Middle frontal gyrus (tissue), 1 donor: ENCODE data around the gene TTLL8.
A peak's percentile ranks its signal among the peaks of the same experiment; 100 is the strongest.

ENCODE experiments used
- DNase-seq: peaks from one replicate; pipeline ENCODE4 v3.0.0-alpha.2; 2015; ENCODE audit warnings: low spot score; ENCODE audit errors: extremely low spot score

Gene TTLL8

DNA sequence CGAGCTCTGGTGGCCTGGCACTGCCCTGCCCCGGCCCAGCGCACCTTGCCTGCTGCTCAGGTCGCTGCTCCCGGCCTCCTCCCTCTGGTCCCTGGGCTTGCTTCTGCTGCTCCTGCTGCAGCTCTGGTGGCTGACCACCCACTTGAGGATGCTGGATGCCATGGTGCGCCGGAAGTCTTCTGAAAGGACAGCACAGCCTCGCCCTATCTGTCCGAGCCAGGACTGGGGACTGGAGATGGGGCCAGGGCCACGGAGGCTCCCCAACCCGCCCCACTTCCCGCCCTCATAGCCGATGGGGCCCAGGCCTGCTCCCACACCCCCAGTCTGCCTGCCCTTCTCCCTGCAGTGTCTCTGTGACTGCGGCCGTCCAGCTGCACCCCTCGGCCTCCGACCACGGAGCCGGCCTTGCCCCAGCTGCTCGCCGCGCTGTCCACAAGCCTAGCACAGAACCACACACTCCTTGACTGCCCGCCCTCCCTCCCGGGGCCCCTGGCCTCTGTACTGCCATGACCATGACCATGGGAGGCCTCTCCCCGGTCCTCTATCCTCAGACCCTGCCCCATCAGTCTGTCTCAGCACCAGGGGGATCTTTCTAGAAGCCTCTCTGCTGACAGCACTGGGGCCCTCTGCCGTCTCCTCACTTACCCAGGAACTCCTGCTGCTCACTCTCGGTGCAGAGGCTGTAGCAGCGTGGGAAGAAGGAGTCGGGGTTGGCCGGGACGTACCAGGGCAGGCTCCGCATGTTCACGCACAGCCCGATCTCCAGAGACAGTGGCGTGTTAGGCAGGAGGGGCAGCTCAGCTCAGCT lies 12.7 kb downstream of the TTLL8 start:
- no peak for DNase-seq

DNA sequence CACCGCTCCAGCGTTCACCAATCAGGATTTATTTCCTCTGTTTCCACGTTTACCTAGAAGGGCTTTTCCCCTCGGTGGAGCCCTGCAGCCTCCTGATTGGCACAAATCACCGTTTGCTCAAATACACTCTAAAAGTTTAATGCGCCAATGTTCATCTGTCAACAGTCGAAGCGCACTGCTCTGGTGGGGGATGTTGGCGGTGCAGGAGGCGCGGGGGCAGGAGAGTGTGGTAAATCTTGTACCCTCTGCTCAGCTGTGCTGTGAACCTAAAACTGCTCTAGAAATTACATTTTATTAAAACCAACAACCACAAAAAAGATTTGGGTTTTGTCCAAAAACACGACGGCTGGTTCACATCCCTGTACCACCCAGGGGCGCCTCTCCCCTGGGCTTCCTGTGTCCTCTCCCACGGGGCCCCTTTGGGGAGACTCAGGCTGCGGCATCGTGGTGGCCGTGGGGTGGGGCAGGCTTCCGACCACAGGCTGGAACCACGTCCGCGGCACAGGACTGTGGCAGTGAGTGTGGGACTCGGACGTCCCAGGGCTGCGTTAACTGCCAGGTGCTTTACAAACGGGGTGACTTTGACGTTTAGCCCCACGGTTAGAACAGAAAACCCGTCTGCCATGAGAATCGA lies 13.5 kb downstream of the TTLL8 start:
- no peak for DNase-seq

- DNase-seq: no peak
Measured at GRCh38 chr22:50041361-50042065, 16.6 kb downstream of the TTLL8 start.

DNA sequence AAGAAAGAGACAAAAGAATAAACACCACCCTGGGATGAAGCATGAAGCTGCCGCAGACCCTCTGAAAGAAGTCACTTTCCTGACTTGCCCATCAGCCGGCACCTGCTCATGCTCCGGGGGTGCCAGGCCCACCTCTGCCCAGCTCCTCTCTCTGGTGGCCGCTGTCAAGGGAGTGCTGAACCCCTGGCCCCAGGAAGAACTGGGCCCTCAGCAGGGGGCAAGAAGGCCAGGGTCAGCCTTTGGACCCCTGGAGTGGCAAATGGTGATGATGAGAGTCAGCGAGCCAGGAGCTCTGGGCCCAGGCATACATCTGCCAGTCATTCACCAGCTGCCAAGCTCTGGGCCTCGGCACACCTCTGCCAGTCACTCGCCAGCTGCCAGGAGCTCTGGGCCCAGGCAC lies 17.4 kb downstream of the TTLL8 start:
- no peak for DNase-seq

GRCh38 chr22:50039669-50040443 lies 18.2 kb downstream of the TTLL8 start:
- no peak for DNase-seq

GRCh38 chr22:50035976-50036724 lies 21.9 kb downstream of the TTLL8 start:
- no peak for DNase-seq

GRCh38 chr22:50035131-50035881 lies 22.8 kb downstream of the TTLL8 start:
- DNase-seq: no peak

GRCh38 chr22:50034126-50035081 lies 23.7 kb downstream of the TTLL8 start:
- no peak for DNase-seq

DNA sequence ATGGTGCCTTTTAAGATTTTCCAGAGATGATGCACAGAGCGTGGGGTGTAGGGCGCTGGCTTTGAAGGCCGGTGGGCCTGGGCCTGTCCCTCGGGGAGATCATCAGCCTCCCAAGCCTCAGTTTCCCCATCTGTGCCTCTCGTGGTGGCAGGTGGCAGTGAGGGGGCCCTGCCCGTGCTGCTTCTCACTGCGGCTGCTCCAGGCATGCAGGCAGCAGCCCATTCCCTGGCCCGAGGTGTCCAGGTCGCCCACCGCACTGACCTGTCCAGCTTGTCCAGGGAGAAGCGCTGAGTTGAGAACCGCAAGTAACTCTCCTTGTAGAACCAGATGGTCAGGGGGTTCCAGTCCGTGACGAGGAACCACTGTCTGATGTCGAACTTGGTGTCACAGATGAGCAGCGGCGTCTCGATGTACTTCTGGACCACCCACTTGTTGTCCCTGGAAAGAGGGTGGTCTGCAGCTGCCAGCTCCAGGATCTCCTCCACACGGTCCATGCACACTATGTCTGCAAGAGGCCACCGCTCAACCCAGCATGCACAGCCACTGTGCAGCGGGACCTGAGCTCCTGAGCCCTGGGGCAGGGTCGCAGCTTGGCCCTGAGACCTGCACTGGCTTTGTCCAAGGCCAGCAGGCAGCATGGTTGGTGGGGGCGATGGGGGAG lies 25.0 kb downstream of the TTLL8 start:
- no peak for DNase-seq

GRCh38 chr22:50032109-50032871 lies 25.8 kb downstream of the TTLL8 start:
- DNase-seq: no peak

- no peak for DNase-seq
Measured at GRCh38 chr22:50031189-50032091, 26.7 kb downstream of the TTLL8 start.

DNA sequence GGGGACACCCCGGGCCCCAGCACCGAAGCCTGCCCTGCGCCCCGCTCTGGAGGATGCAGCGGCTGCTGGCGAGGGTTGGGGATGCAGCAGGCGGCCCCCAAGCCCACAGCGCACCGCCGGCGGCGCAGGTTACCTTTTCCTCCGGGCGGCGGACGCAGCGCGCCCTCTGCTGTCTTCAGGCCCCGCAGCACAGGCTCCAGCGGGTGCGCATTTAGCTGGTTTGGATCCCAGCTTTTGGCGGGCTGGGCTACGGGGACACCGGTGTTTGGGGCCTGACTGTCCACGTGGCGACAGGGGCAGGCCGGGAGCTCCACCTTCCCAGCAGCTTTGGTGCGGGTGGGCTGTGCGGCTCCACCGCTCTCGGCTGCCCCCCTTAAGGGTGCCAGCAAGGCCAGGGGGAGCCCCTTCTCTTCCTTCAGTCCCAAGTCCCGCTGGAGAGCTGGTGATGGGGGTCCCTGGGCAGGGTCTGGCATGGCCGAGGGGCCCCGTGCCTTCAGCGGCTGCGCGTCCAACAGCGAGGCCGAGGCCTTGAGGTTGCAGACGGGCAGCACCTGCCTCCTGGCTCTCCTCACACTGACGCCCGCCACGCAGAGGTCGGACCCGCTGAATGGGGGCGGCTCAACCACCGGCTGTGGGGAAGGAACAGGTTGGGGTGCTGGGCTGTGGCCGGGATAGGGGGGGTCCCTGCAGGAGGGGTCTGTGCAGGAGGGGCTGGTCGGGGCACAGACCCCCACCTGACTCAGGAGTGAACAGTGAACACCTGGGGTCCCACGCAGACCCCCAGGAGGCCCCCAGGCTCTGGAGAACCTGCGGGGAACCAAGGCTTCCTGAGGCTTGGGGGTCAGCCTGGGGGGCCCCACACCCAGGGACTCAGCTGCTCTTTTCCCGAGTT lies 27.6 kb downstream of the TTLL8 start:
- DNase-seq: peak; percentile 43

- no peak for DNase-seq
Measured at GRCh38 chr22:50027639-50028537, 30.2 kb downstream of the TTLL8 start.

GRCh38 chr22:50025993-50026392 lies 32.1 kb downstream of the TTLL8 start:
- no peak for DNase-seq
